ENCODE results near the gene FGFR4.

GRCh38 chr5:177113566-177114424, 27.1 kb downstream of the FGFR4 start:
- TF ChIP-seq CTCF (IDR thresholded peaks at IDR 0.05): peak; percentile 89 to 98 (median 96)
- TF ChIP-seq POLR2AphosphoS5 (IDR thresholded peaks at IDR 0.05): peak in 1 of 3 donors; percentile 18
- no peak for TF ChIP-seq POLR2A (IDR thresholded peaks at IDR 0.05)
